GM12878 (cell line): Measurements from ENCODE around the gene KLK8. TPM values are rescaled to one million over a fixed set of nuclear protein-coding genes. Genes with fewer than 3 reads are reported as not detected.

Experiments
- ATAC-seq: fragments of 200-7000 bp; cut with Tn5 transposase; 3 replicates; pipeline ENCODE4 v1.9.1; 2020; ENCODE audit warnings: mild to moderate bottlenecking, moderate library complexity
- BruUV-seq: library from RNA; stranded (reverse); fragments of 400-500 nt; replicated peaks from 2 replicates; lab custom pipeline; 2021; lab: Mats Ljungman, UMichigan
- CTCF ChIA-PET: fragments of 300-600 bp; sonication (Branson Sonifier 250); formaldehyde crosslinking; extraction: SDS; loops from one replicate; lab custom pipeline; 2021; ENCODE audit warnings: inconsistent platforms; lab: Yijun Ruan, JAX
- POLR2A ChIA-PET: fragments of 350-600 bp; formaldehyde crosslinking; extraction: SDS; loops from one replicate; lab custom pipeline; 2021; ENCODE audit warnings: inconsistent platforms; lab: Charles Lee
- RAD21 ChIA-PET: fragments of 300-600 bp; sonication (Branson Sonifier 250); formaldehyde crosslinking; loops from one replicate; lab custom pipeline; 2023; ENCODE audit warnings: antibody characterized with exemption; ENCODE audit not compliant: unreplicated experiment; lab: Charles Lee
- SMC1A ChIA-PET: fragments of 300-600 bp; sonication (Branson Sonifier 250); formaldehyde crosslinking; loops from one replicate; lab custom pipeline; 2023; ENCODE audit not compliant: unreplicated experiment, uncharacterized antibody; lab: Charles Lee
- DNase-seq: peaks from one replicate; pipeline ENCODE4 v3.0.0-alpha.2; 2011; ENCODE audit warnings: low read depth, low spot score
- FAIRE-seq: peaks from 3 replicates; lab custom pipeline; 2011; peaks lifted over from hg19 to GRCh38; lab: Jason Lieb, UNC
- H2AFZ ChIP-seq: 2 replicates; pipeline ENCODE4 v1.6.0; 2011; ENCODE audit warnings: low read depth, low read length, control low read depth; ENCODE audit not compliant: control insufficient read depth
- H3K27ac ChIP-seq: 2 replicates; pipeline ENCODE4 v1.5.1; 2011; ENCODE audit warnings: control low read depth; ENCODE audit not compliant: control insufficient read depth, insufficient read depth
- H3K27me3 ChIP-seq, 2 experiments: replicated peaks in 1 of 2; 2 replicates each; pipeline versions ENCODE4 v1.6.0 to v1.6.1; 2011; ENCODE audit warnings: low read length in 1 of 2; ENCODE audit not compliant: control insufficient read depth in 2 of 2, insufficient read depth in 2 of 2
- H3K36me3 ChIP-seq, 2 experiments: 2 replicates each; pipeline ENCODE4 v1.5.1; 2011; ENCODE audit warnings: low read length in 1 of 2; ENCODE audit not compliant: control insufficient read depth in 2 of 2, insufficient read depth in 2 of 2
- H3K4me1 ChIP-seq: 2 replicates; pipeline ENCODE4 v1.6.1; 2011; ENCODE audit warnings: mild to moderate bottlenecking, low read length, moderate library complexity, mixed read lengths; ENCODE audit not compliant: control insufficient read depth, insufficient read depth
- H3K4me2 ChIP-seq: 2 replicates; pipeline ENCODE4 v1.6.0; 2011; ENCODE audit warnings: control low read depth; ENCODE audit not compliant: control insufficient read depth, insufficient read depth
- H3K4me3 ChIP-seq: fragments of 200-600 bp; sonication (generic); 2 replicates; pipeline ENCODE4 v1.5.1; 2016
- H3K79me2 ChIP-seq: 2 replicates; pipeline ENCODE4 v1.6.0; 2011; ENCODE audit warnings: low read length; ENCODE audit not compliant: control insufficient read depth, insufficient read depth
- H3K9ac ChIP-seq: 2 replicates; pipeline ENCODE4 v1.8.0; 2011; ENCODE audit warnings: low read length, control low read depth, mixed read lengths; ENCODE audit not compliant: control insufficient read depth, insufficient read depth
- H3K9me3 ChIP-seq: replicated peaks from 3 replicates; pipeline ENCODE4 v1.5.1; 2011; ENCODE audit warnings: mild to moderate bottlenecking, low read length; ENCODE audit not compliant: control insufficient read depth, insufficient read depth
- H4K20me1 ChIP-seq: 2 replicates; pipeline ENCODE4 v1.6.0; 2011; ENCODE audit not compliant: control insufficient read depth, insufficient read depth
- ATF2 ChIP-seq: IDR thresholded peaks from 2 replicates; pipeline ENCODE4 v1.6.1; 2012; ENCODE audit warnings: low read length, inconsistent platforms
- CBX5 ChIP-seq: sonication (generic); IDR thresholded peaks from 2 replicates; pipeline ENCODE4 v1.6.1; 2016; ENCODE audit warnings: low read depth, moderate library complexity, mild to moderate bottlenecking, inconsistent platforms
- CHD2 ChIP-seq: IDR thresholded peaks from 2 replicates; pipeline ENCODE4 v1.6.1; 2011; ENCODE audit warnings: low read depth, low read length, improper control_type of control experiment, borderline replicate concordance
- HDGF ChIP-seq: fragments of 450-650 bp; IDR thresholded peaks from 2 replicates; pipeline ENCODE4 v1.6.1; 2016; ENCODE audit warnings: antibody characterized with exemption
- IKZF1 ChIP-seq: fragments of 450-650 bp; conservative IDR thresholded peaks from 2 replicates; pipeline ENCODE4 v1.6.1; 2017; ENCODE audit warnings: antibody characterized with exemption, mild to moderate bottlenecking
- MTA3 ChIP-seq: IDR thresholded peaks from 2 replicates; pipeline ENCODE4 v1.6.1; 2012; ENCODE audit warnings: low read length, inconsistent platforms, borderline replicate concordance
- MYB ChIP-seq: fragments of 150-350 bp; IDR thresholded peaks from 2 replicates; pipeline ENCODE4 v1.6.1; 2014; ENCODE audit warnings: mild to moderate bottlenecking, low read depth, low read length, borderline replicate concordance
- MYC ChIP-seq: IDR thresholded peaks from 2 replicates; pipeline ENCODE4 v1.6.1; 2011; ENCODE audit warnings: mild to moderate bottlenecking, low read length, moderate library complexity, inconsistent platforms; ENCODE audit not compliant: insufficient read depth, insufficient replicate concordance, insufficient read length, severe bottlenecking
- POLR2AphosphoS2 ChIP-seq: IDR thresholded peaks from 2 replicates; pipeline ENCODE4 v1.6.1; 2011; ENCODE audit warnings: low read depth, mild to moderate bottlenecking, low read length, improper control_type of control experiment, moderate library complexity
- RCOR1 ChIP-seq: conservative IDR thresholded peaks from 2 replicates; pipeline ENCODE4 v1.6.1; 2012; ENCODE audit warnings: low read depth, low read length, improper control_type of control experiment
- SUPT20H ChIP-seq: IDR thresholded peaks from 2 replicates; pipeline ENCODE4 v1.6.1; 2011; ENCODE audit warnings: low read depth, mild to moderate bottlenecking, low read length, moderate library complexity, borderline replicate concordance; ENCODE audit not compliant: control insufficient read depth
- TCF3 ChIP-seq: IDR thresholded peaks from 2 replicates; pipeline ENCODE4 v1.6.1; 2012; ENCODE audit warnings: low read depth, mild to moderate bottlenecking, low read length, borderline replicate concordance; ENCODE audit not compliant: insufficient read depth
- YY1 ChIP-seq: IDR thresholded peaks from 2 replicates; pipeline ENCODE4 v1.6.1; 2011; ENCODE audit warnings: low read depth, mild to moderate bottlenecking, low read length
- ZBED1 ChIP-seq: IDR thresholded peaks from 2 replicates; pipeline ENCODE4 v1.6.1; 2016; ENCODE audit warnings: borderline replicate concordance
- ZNF384 ChIP-seq: IDR thresholded peaks from 2 replicates; pipeline ENCODE4 v1.6.1; 2012; ENCODE audit warnings: low read depth, mild to moderate bottlenecking, low read length, improper control_type of control experiment, borderline replicate concordance
- WGBS: methylation state at CpG from one replicate; pipeline ENCODE4 v1.1.6; 2016; ENCODE audit warnings: low lambda C conversion rate; ENCODE audit not compliant: insufficient replicate concordance, insufficient coverage; ENCODE audit errors: missing lambda C conversion rate; 5-methylcytosine and 5-hydroxymethylcytosine counted together
- in situ Hi-C: fragments of 300-500 bp; cut with MboI; formaldehyde crosslinking; loops from 9 replicates; pipeline ENCODE4 v1.14.3; 2018; ENCODE audit warnings: mixed read lengths
- intact Hi-C: fragments of 100-400 bp; cut with micrococcal nuclease; formaldehyde crosslinking; loops from one replicate; pipeline ENCODE4 v1.14.2; 2022; ENCODE audit not compliant: unreplicated experiment
- polyA plus RNA-seq, 11 experiments: library from polyadenylated mRNA; depleted of rRNA in 4 of 11; unstranded in 6 of 11; stranded (reverse) in 5 of 11; fragments of >200 nt; fragmentation: Nextera tagmentation in 4 of 11; fragmentation: Illumina TruSeq in 1 of 11; extraction: Ambion mirVana in 4 of 11; extraction: Trizol in 1 of 11; gene quantifications; 1 replicate in 1 of 11; 2 replicates in 10 of 11; pipeline versions ENCODE4 v1.2.1 to v1.2.3, GENCODE V29; 2011 to 2016; ENCODE audit warnings: inconsistent platforms in 2 of 11, missing spikeins in 2 of 11, low read depth in 1 of 11
- total RNA-seq, 4 experiments: library from RNA; depleted of rRNA in 3 of 4; stranded (reverse); fragments of >200 nt in 3 of 4; fragmentation: Illumina TruSeq in 1 of 4; extraction: Trizol in 1 of 4; gene quantifications; 2 replicates each; pipeline versions ENCODE4 v1.2.1 to v1.2.3, GENCODE V29; 2013 to 2021
- TF ChIP-seq, protein P1 (sequence below): IDR thresholded peaks from 2 replicates; pipeline ENCODE4 v1.6.1; 2012; ENCODE audit warnings: low read depth, low read length, improper control_type of control experiment

The KLK8 gene
- total and polyA plus RNA-seq, 10 of the 15 experiments (the other 5 are each of a cell fraction or from before 2014, with no cell fraction given), result not detected

DNA sequence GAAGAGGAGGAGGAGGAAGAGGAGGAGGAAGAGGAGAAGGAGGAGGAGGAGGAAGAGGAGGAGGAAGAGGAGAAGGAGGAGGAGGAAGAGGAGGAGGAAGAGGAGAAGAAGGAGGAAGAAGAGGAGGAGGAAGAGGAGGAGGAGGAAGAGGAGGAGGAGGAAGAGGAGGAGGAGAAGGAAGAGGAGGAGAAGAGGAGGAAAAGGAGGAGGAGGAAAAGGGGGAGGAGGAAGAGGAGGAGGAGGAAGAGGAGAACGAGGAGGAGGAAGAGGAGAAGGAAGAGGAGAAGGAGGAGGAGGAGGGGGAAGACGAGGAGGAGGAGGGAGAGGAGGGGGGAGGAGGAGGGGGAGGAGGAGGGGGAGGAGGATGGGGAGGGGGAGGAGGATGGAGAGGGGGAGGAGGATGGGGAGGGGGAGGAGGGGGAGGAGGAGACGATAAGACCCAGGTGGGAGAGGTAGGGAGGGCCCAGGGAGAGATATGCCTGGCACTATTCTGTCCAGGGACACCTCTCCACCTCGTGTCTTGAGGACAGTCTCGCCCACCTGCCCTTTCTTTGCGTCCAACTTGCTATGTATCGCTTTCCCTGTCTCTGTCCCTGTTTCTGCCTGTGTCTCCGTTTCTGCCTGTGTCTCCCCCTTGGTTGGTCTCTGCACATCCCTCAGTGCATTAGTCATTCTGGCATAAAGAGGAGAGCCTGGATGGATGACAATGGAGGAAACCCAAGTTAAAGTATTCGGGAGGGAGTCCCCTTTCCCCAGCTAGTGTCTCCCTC, 41.5 kb downstream of the KLK8 start:
- Histone ChIP-seq H3K27ac (no peak overlapping the region), H3K79me2 (no peaks in the 10 kb centered on the region), H4K20me1 (no peaks in the 10 kb centered on the region), H3K36me3 (no peaks in the 10 kb centered on the region), H3K4me2 (no peak overlapping the region), H2AFZ (no peak overlapping the region), H3K27me3 (peaks cover 0 to 2% of the 10 kb centered on the region in 2 experiments; a peak in 2 of 4 replicates), H3K4me1 (no peaks in the 10 kb centered on the region), H3K9me3 (no peaks in the 10 kb centered on the region; the same call in 2 of the 3 replicates), H3K9ac (no peak overlapping the region), H3K4me3 (no peak overlapping the region)
- in situ Hi-C loops (no loop called here), intact Hi-C loops (no loop called here)
- WGBS, result 27% methylated on average over 6 of the region's 9 CpGs
- ATAC-seq (no peak), DNase-seq (no peak), FAIRE-seq (no peak)
- no peak for TF ChIP-seq POLR2AphosphoS2
- TF ChIP-seq CHD2, result no peak
- TF ChIP-seq, protein P1, sequence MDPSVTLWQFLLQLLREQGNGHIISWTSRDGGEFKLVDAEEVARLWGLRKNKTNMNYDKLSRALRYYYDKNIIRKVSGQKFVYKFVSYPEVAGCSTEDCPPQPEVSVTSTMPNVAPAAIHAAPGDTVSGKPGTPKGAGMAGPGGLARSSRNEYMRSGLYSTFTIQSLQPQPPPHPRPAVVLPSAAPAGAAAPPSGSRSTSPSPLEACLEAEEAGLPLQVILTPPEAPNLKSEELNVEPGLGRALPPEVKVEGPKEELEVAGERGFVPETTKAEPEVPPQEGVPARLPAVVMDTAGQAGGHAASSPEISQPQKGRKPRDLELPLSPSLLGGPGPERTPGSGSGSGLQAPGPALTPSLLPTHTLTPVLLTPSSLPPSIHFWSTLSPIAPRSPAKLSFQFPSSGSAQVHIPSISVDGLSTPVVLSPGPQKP, result no peak
- TF ChIP-seq ZBED1, result no peak
- no peak for TF ChIP-seq MYC
- TF ChIP-seq YY1, result no peak
- no peak for TF ChIP-seq ATF2
- no peak for TF ChIP-seq IKZF1
- TF ChIP-seq MYB, result no peak
- no peak for TF ChIP-seq HDGF
- no peak for TF ChIP-seq MTA3
- TF ChIP-seq SUPT20H, result no peak
- no peak for TF ChIP-seq RCOR1
- no peak for TF ChIP-seq CBX5
- no peak for TF ChIP-seq TCF3
- no peak for TF ChIP-seq ZNF384
- CTCF ChIA-PET, result no interaction called here
- RAD21 ChIA-PET, result no interaction called here
- no TSS peak for BruUV-seq
- POLR2A ChIA-PET, result no interaction called here
- SMC1A ChIA-PET, result no interaction called here
